ENCODE results near the gene PAWR. TPM values are rescaled to one million over a fixed set of nuclear protein-coding genes. Genes with fewer than 3 reads are reported as not detected.
"Not testable (repeated sequence)": the region's sequence is repeated elsewhere in the genome, so short reads cannot be mapped to it uniquely, and the experiment has no call there.

The PAWR gene
- total RNA-seq, 1 donor from 2014 or later = 127 TPM

- H3K36me3 Mint-ChIP-seq (ENCODE audit: low read depth) = no peaks in the 10 kb centered on the region
- no peak overlapping the region for H3K27ac Mint-ChIP-seq (ENCODE audit: unreplicated experiment)
- no peaks in the 10 kb centered on the region for H3K9me3 Mint-ChIP-seq (ENCODE audit: low read depth)
- no peak for DNase-seq (ENCODE audit: low spot score)
- peaks cover 38% of the 10 kb centered on the region for H3K4me1 Mint-ChIP-seq (ENCODE audit: low read depth)
- H3K27me3 Mint-ChIP-seq (ENCODE audit: low read depth) = no peaks in the 10 kb centered on the region
- no peak for TF ChIP-seq CTCF (IDR thresholded peaks at IDR 0.05)
- H3K4me3 Mint-ChIP-seq (ENCODE audit: unreplicated experiment) = no peak overlapping the region
Measured at GRCh38 chr12:79638490-79638889, 52.3 kb downstream of the PAWR start.

- Mint-ChIP-seq H3K4me1 (ENCODE audit: low read depth) (peaks cover 26% of the 10 kb centered on the region), H3K27ac (ENCODE audit: unreplicated experiment) (no peak overlapping the region), H3K4me3 (ENCODE audit: unreplicated experiment) (no peak overlapping the region), H3K36me3 (ENCODE audit: low read depth) (no peaks in the 10 kb centered on the region), H3K27me3 (ENCODE audit: low read depth) (no peaks in the 10 kb centered on the region), H3K9me3 (ENCODE audit: low read depth) (no peaks in the 10 kb centered on the region)
- TF ChIP-seq CTCF (IDR thresholded peaks at IDR 0.05) = no peak
- DNase-seq (ENCODE audit: low spot score) = no peak
Measured at GRCh38 chr12:79637093-79637492, 53.7 kb downstream of the PAWR start.

- Mint-ChIP-seq H3K27ac (ENCODE audit: unreplicated experiment) (no peak overlapping the region), H3K27me3 (ENCODE audit: low read depth) (no peaks in the 10 kb centered on the region), H3K4me1 (ENCODE audit: low read depth) (peaks cover 28% of the 10 kb centered on the region), H3K36me3 (ENCODE audit: low read depth) (no peaks in the 10 kb centered on the region), H3K4me3 (ENCODE audit: unreplicated experiment) (no peak overlapping the region), H3K9me3 (ENCODE audit: low read depth) (no peaks in the 10 kb centered on the region)
- DNase-seq (ENCODE audit: low spot score) = no peak
- TF ChIP-seq CTCF (IDR thresholded peaks at IDR 0.05) = no peak
Measured at GRCh38 chr12:79635676-79636075, 55.1 kb downstream of the PAWR start.

GRCh38 chr12:79634957-79635471 is 55.8 kb downstream of the PAWR start:
- no peaks in the 10 kb centered on the region for H3K27me3 Mint-ChIP-seq (ENCODE audit: low read depth)
- H3K4me3 Mint-ChIP-seq (ENCODE audit: unreplicated experiment) = no peak overlapping the region
- H3K27ac Mint-ChIP-seq (ENCODE audit: unreplicated experiment) = peak overlapping the region; percentile 19
- H3K36me3 Mint-ChIP-seq (ENCODE audit: low read depth) = no peaks in the 10 kb centered on the region
- peaks cover 28% of the 10 kb centered on the region for H3K4me1 Mint-ChIP-seq (ENCODE audit: low read depth)
- DNase-seq (ENCODE audit: low spot score) = no peak
- no peaks in the 10 kb centered on the region for H3K9me3 Mint-ChIP-seq (ENCODE audit: low read depth)
- TF ChIP-seq CTCF (IDR thresholded peaks at IDR 0.05) = no peak

GRCh38 chr12:79629561-79629960 is 61.2 kb downstream of the PAWR start:
- Mint-ChIP-seq H3K36me3 (ENCODE audit: low read depth) (peaks cover 2% of the 10 kb centered on the region), H3K4me3 (ENCODE audit: unreplicated experiment) (no peak overlapping the region), H3K9me3 (ENCODE audit: low read depth) (peaks cover 3% of the 10 kb centered on the region), H3K4me1 (ENCODE audit: low read depth) (peaks cover 15% of the 10 kb centered on the region), H3K27ac (ENCODE audit: unreplicated experiment) (no peak overlapping the region), H3K27me3 (ENCODE audit: low read depth) (no peaks in the 10 kb centered on the region)
- TF ChIP-seq CTCF (IDR thresholded peaks at IDR 0.05) = no peak
- DNase-seq (ENCODE audit: low spot score) = no peak

GRCh38 chr12:79626735-79627134 is 64.0 kb downstream of the PAWR start:
- not testable (repeated sequence) for H3K27me3 Mint-ChIP-seq (ENCODE audit: low read depth); H3K9me3 Mint-ChIP-seq (ENCODE audit: low read depth); H3K36me3 Mint-ChIP-seq (ENCODE audit: low read depth); H3K4me3 Mint-ChIP-seq (ENCODE audit: unreplicated experiment); DNase-seq (ENCODE audit: low spot score); H3K27ac Mint-ChIP-seq (ENCODE audit: unreplicated experiment)
- H3K4me1 Mint-ChIP-seq (ENCODE audit: low read depth) = peaks cover 25% of the 10 kb centered on the region

Data from chondrocyte (in vitro differentiated cells).